22Rv1 (cell line): ENCODE results near the gene RASL10A.

Experiments
- CTCF ChIP-seq: fragments of 450-650 bp; IDR thresholded peaks from 2 replicates; pipeline ENCODE4 v1.5.1; 2017; ENCODE audit warnings: mild to moderate bottlenecking
- ZFX ChIP-seq: fragments of 450-650 bp; IDR thresholded peaks from 2 replicates; pipeline ENCODE4 v1.6.1; 2017; ENCODE audit warnings: antibody characterized with exemption, borderline replicate concordance

GRCh38 chr22:29307596-29308147, 7.8 kb downstream of the RASL10A start:
- no peak for TF ChIP-seq CTCF
- TF ChIP-seq ZFX: no peak
